HG02981 (cell line): ENCODE measurements around the gene AQP6.

Experiments used
- ATAC-seq: cut with Tn5 transposase; IDR thresholded peaks from one replicate; pipeline ENCODE4 v1.9.1; 2021; ENCODE audit warnings: mild to moderate bottlenecking, moderate library complexity; ENCODE audit not compliant: unreplicated experiment

AQP6 gene

GRCh38 chr12:49972641-49973360 lies at the start of gene AQP6:
Gene AQP6, plus strand, starts transcription at chr12:49972947. Its CDS starts 227 bp downstream, at chr12:49973174.
- ATAC-seq, result no peak

GRCh38 chr12:49923035-49923644 lies 49.6 kb upstream of the AQP6 start:
- ATAC-seq, result no peak

- no peak for ATAC-seq
These were observed 48.7 kb upstream of the AQP6 start for GRCh38 chr12:49923880-49924556.

GRCh38 chr12:49924628-49925246 lies 48.0 kb upstream of the AQP6 start:
- ATAC-seq, result no peak

- ATAC-seq, result no peak
These were observed 47.1 kb upstream of the AQP6 start for GRCh38 chr12:49925433-49926204.

- ATAC-seq, result no peak
These were observed 44.3 kb upstream of the AQP6 start for GRCh38 chr12:49928471-49928870.

- ATAC-seq, result no peak
These were observed 43.2 kb upstream of the AQP6 start for GRCh38 chr12:49929581-49929980.

GRCh38 chr12:49930515-49931288 lies 42.0 kb upstream of the AQP6 start:
- ATAC-seq, result no peak

GRCh38 chr12:49932023-49932422 lies 40.7 kb upstream of the AQP6 start:
- ATAC-seq, result no peak

GRCh38 chr12:49932533-49933130 lies 40.1 kb upstream of the AQP6 start:
- no peak for ATAC-seq

GRCh38 chr12:49933796-49934195 lies 39.0 kb upstream of the AQP6 start:
- no peak for ATAC-seq

GRCh38 chr12:49934505-49934904 lies 38.2 kb upstream of the AQP6 start:
- ATAC-seq, result no peak

- ATAC-seq, result no peak
These were observed 35.8 kb upstream of the AQP6 start for GRCh38 chr12:49936925-49937324.

GRCh38 chr12:49937639-49938300 lies 35.0 kb upstream of the AQP6 start:
- ATAC-seq, result no peak

- no peak for ATAC-seq
These were observed 33.4 kb upstream of the AQP6 start for GRCh38 chr12:49939307-49939706.

GRCh38 chr12:49939707-49940106 lies 33.0 kb upstream of the AQP6 start:
- ATAC-seq, result no peak

- no peak for ATAC-seq
These were observed 30.9 kb upstream of the AQP6 start for GRCh38 chr12:49941556-49942511.

- no peak for ATAC-seq
These were observed 30.2 kb upstream of the AQP6 start for GRCh38 chr12:49942512-49942893.
